A673 (cell line): ENCODE results near the gene COL5A3.

Source experiments
- CTCF ChIP-seq: fragments of 300-800, 200-600 bp; sonication (generic); conservative IDR thresholded peaks from 2 replicates; pipeline ENCODE4 v1.5.1; 2017; ENCODE audit warnings: low read depth, mild to moderate bottlenecking, antibody characterized with exemption, low read length, moderate library complexity, mixed read lengths
- EZH2 ChIP-seq: fragments of 200-600 bp; sonication (generic); IDR thresholded peaks from 2 replicates; pipeline ENCODE4 v1.6.1; 2017; ENCODE audit warnings: borderline replicate concordance, low read depth, mild to moderate bottlenecking, mixed read lengths, antibody characterized with exemption, low read length; ENCODE audit not compliant: poor library complexity, severe bottlenecking

GRCh38 chr19:10049626-10050025, 39.3 kb upstream of the COL5A3 start:
- TF ChIP-seq CTCF (no peak), EZH2 (no peak)
